ENCODE results near the gene ALCAM. TPM values are rescaled to one million over a fixed set of nuclear protein-coding genes. Genes with fewer than 3 reads are reported as not detected.

Gene ALCAM
- total RNA-seq, 1 donor, result 139 TPM

GRCh38 chr3:105611304-105612192, 244.8 kb downstream of the ALCAM start:
- H3K4me3 ChIP-seq (ENCODE audit: low read depth, low read length), result no peak overlapping the region
- TF ChIP-seq CTCF (IDR thresholded peaks at IDR 0.05; ENCODE audit: insufficient read depth, low read depth, low read length), result no peak
- DNase-seq (ENCODE audit: low read depth), result no peak

- no peak for DNase-seq (ENCODE audit: low read depth)
- H3K4me3 ChIP-seq (ENCODE audit: low read depth, low read length), result no peak overlapping the region
- no peak for TF ChIP-seq CTCF (IDR thresholded peaks at IDR 0.05; ENCODE audit: insufficient read depth, low read depth, low read length)
Measured at GRCh38 chr3:105613120-105613519, 246.4 kb downstream of the ALCAM start.

GRCh38 chr3:105614288-105615030, 247.8 kb downstream of the ALCAM start:
- TF ChIP-seq CTCF (IDR thresholded peaks at IDR 0.05; ENCODE audit: insufficient read depth, low read depth, low read length), result no peak
- peak; percentile 11 for DNase-seq (ENCODE audit: low read depth)
- no peak overlapping the region for H3K4me3 ChIP-seq (ENCODE audit: low read depth, low read length)

GRCh38 chr3:105615814-105616213, 249.1 kb downstream of the ALCAM start:
- DNase-seq (ENCODE audit: low read depth), result no peak
- H3K4me3 ChIP-seq (ENCODE audit: low read depth, low read length), result no peak overlapping the region
- TF ChIP-seq CTCF (IDR thresholded peaks at IDR 0.05; ENCODE audit: insufficient read depth, low read depth, low read length), result no peak

GRCh38 chr3:105616374-105617121, 249.8 kb downstream of the ALCAM start:
- H3K4me3 ChIP-seq (ENCODE audit: low read depth, low read length), result no peak overlapping the region
- TF ChIP-seq CTCF (IDR thresholded peaks at IDR 0.05; ENCODE audit: insufficient read depth, low read depth, low read length), result no peak
- no peak for DNase-seq (ENCODE audit: low read depth)

- no peak for DNase-seq (ENCODE audit: low read depth)
- H3K4me3 ChIP-seq (ENCODE audit: low read depth, low read length), result no peak overlapping the region
- no peak for TF ChIP-seq CTCF (IDR thresholded peaks at IDR 0.05; ENCODE audit: insufficient read depth, low read depth, low read length)
Measured at GRCh38 chr3:105618556-105618955, 251.8 kb downstream of the ALCAM start.
